Activated naive CD8-positive, alpha-beta T cell treated with anti-CD3 and anti-CD28 coated beads, Interleukin-2, amount 10 ng/mL, durations not matched to agents 7 days and 5 days (primary cell): ENCODE measurements around the gene GNAI3. TPM values are rescaled to one million over a fixed set of nuclear protein-coding genes. Genes with fewer than 3 reads are reported as not detected.
"Not testable (repeated sequence)": the region's sequence is repeated elsewhere in the genome, so short reads cannot be mapped to it uniquely, and the experiment has no call there.

ENCODE experiments used
- ATAC-seq: fragments of 150-1000 bp; cut with Tn5 transposase; one replicate; pipeline ENCODE4 v1.10.0; 2021; ENCODE audit warnings: low read depth, moderate library complexity
- POLR2A ChIA-PET: fragments of 350-600 bp; sonication (Branson Sonifier 250); formaldehyde crosslinking; loops from one replicate; lab custom pipeline; 2021; ENCODE audit warnings: antibody characterized with exemption; lab: Charles Lee
- DNase-seq: peaks from one replicate; pipeline ENCODE4 v3.0.0; 2021
- H3K27ac Mint-ChIP-seq: one replicate; pipeline ENCODE4 v1.8.0; 2022; ENCODE audit warnings: mild to moderate bottlenecking, mixed read lengths
- H3K27me3 Mint-ChIP-seq: one replicate; pipeline ENCODE4 v1.8.0; 2022; ENCODE audit warnings: mild to moderate bottlenecking, moderate library complexity, mixed read lengths
- H3K36me3 Mint-ChIP-seq: one replicate; pipeline ENCODE4 v1.8.0; 2021; ENCODE audit warnings: mild to moderate bottlenecking, mixed read lengths
- H3K4me1 Mint-ChIP-seq: one replicate; pipeline ENCODE4 v1.8.0; 2021; ENCODE audit warnings: mixed read lengths
- H3K4me3 Mint-ChIP-seq: one replicate; pipeline ENCODE4 v1.8.0; 2022; ENCODE audit warnings: mild to moderate bottlenecking, moderate library complexity, mixed read lengths
- H3K9me3 Mint-ChIP-seq: one replicate; pipeline ENCODE4 v1.8.0; 2021; ENCODE audit warnings: mixed read lengths
- total RNA-seq, 2 experiments: library from RNA; stranded (reverse); gene quantifications; one replicate each; pipeline ENCODE4 v1.2.3, GENCODE V29; 2021

GNAI3 gene
- total RNA-seq, 2 experiments from 2014 or later, result 8.0 to 8.2 TPM

DNA sequence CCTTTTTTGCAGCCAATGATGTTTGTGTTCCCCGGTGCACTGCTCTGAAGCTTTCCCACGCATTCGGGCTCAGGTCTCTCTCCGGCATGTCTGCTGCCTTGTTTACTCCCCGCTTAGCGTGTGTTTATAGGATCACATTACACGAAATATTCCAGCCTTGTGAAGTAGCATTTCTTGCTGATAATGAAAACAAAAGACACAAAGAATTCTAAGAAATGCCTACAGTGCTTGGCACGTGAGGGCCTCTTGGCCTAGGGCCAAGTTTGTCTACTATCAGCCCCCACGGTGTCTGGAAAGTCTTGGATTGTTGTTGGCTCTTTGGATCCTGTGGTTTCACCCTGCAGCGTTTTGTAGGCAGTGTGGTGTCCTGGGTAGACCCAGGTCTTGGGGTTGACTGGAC lies 96.3 kb downstream of the GNAI3 start:
- H3K4me3 Mint-ChIP-seq, result no peak overlapping the region
- peaks cover 11% of the 10 kb centered on the region for H3K4me1 Mint-ChIP-seq
- DNase-seq, result no peak

DNA sequence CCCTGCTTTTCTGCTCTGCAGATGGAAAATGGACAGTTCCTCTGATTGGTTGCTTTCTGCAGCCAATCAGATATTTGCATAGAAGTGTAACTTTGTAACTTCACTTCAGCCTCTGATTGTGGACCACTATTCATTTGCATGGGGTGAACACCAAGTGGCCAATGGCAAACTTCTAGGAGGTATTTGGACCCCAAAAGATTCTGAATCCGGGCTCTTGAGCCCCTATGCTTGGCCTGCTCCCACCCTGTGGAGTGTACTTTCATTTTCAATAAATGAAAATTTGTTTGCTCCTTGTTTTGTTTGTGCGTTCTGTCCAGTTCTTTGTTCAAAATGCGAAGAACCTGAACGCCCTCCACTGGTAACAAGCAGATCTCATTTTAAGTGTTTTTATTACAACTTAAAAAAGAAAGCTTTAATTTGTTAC lies 101.1 kb downstream of the GNAI3 start:
- Mint-ChIP-seq H3K9me3 (no peaks in the 10 kb centered on the region), H3K27ac (no peak overlapping the region), H3K4me3 (no peak overlapping the region), H3K27me3 (peaks cover 30% of the 10 kb centered on the region), H3K36me3 (no peaks in the 10 kb centered on the region), H3K4me1 (peaks cover 4% of the 10 kb centered on the region)
- POLR2A ChIA-PET, result interaction anchor here (1.0 to 1.6 kb wide), 3 partner anchors 10 to 335 kb away, joined by 4 to 5 read pairs (median 4); partner anchors contain the start of genes AHCYL1 and GNAI3
- DNase-seq (no peak), ATAC-seq (no peak)

More for the DNA sequence above, 96.3 kb downstream of the GNAI3 start:
- peaks cover 3% of the 10 kb centered on the region for H3K27me3 Mint-ChIP-seq
- ATAC-seq, result no peak
- H3K27ac Mint-ChIP-seq, result no peak overlapping the region
- POLR2A ChIA-PET, result no interaction called here
- no peaks in the 10 kb centered on the region for H3K9me3 Mint-ChIP-seq
- no peaks in the 10 kb centered on the region for H3K36me3 Mint-ChIP-seq

DNA sequence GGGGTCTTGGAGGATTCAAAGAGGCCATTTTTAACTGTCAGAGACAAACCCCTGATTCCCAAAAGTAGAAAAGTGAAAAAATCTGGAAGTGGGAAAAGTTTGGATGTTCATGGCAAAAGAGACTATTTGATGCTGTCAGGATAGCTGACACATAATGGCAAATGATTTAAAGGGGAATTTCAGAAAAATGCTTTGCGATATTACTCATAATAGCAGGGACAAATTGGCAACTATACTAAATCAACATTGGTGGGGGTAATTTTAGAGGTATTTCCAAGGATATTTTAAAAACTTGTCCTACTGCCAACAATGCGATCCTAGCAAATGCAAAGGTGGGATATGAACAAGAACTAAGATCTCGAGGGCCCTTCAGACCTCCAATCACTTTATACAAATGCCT lies 102.2 kb downstream of the GNAI3 start:
- DNase-seq (no peak), ATAC-seq (no peak)
- H3K9me3 Mint-ChIP-seq, result no peaks in the 10 kb centered on the region
- peaks cover 33% of the 10 kb centered on the region for H3K27me3 Mint-ChIP-seq
- H3K27ac Mint-ChIP-seq, result no peak overlapping the region
- POLR2A ChIA-PET, result interaction anchor here (1.4 kb wide), 1 partner anchor 123 kb away, joined by 3 read pairs; no protein-coding TSS in a partner anchor
- H3K4me3 Mint-ChIP-seq, result no peak overlapping the region
- H3K36me3 Mint-ChIP-seq, result no peaks in the 10 kb centered on the region
- peaks cover 10% of the 10 kb centered on the region for H3K4me1 Mint-ChIP-seq

DNA sequence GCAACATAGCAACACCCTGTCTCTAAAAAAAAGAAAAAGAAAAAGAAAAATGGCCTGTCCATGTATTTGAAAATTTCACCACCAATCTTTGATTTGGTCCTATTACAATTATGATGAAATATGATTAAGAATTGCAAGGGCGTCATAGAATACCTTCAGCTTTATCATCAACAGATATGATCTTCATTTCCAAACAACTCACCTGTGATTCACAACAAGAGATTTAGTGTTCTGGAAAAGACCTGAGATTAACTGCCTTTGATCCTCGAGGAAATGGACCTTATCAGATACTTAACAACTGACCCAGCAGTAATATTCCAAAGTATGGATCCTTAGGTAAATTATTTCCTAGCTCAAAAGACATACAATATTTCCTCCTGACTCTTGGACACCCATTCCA lies 104.0 kb downstream of the GNAI3 start:
- no peak for ATAC-seq
- Mint-ChIP-seq H3K27ac (no peak overlapping the region), H3K27me3 (peaks cover 33% of the 10 kb centered on the region), H3K36me3 (no peaks in the 10 kb centered on the region), H3K9me3 (no peaks in the 10 kb centered on the region), H3K4me3 (no peak overlapping the region), H3K4me1 (peaks cover 13% of the 10 kb centered on the region)
- no peak for DNase-seq
- POLR2A ChIA-PET, result no interaction called here

DNA sequence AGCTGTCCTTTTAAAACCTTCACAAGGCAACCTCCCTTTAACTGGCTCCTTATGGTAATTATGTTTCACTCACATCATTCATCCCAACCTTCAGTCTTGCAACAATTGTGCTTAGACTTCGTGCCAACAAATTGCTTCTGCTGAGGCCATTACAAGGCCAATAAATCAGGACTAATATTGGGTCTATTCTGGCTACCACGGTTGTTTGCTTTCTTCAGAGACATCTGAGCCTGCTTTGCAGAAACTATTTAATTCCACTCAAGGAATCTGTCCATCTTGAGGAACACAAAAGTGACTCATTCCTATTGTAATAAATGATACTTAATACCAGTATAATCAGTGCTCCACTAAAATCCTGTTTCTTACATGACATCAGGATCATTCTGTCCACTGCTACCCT lies 104.9 kb downstream of the GNAI3 start:
- Mint-ChIP-seq H3K4me3 (no peak overlapping the region), H3K27me3 (peaks cover 33% of the 10 kb centered on the region), H3K36me3 (no peaks in the 10 kb centered on the region), H3K4me1 (peaks cover 13% of the 10 kb centered on the region), H3K27ac (no peak overlapping the region), H3K9me3 (no peaks in the 10 kb centered on the region)
- DNase-seq, result no peak
- POLR2A ChIA-PET, result no interaction called here
- ATAC-seq, result no peak

DNA sequence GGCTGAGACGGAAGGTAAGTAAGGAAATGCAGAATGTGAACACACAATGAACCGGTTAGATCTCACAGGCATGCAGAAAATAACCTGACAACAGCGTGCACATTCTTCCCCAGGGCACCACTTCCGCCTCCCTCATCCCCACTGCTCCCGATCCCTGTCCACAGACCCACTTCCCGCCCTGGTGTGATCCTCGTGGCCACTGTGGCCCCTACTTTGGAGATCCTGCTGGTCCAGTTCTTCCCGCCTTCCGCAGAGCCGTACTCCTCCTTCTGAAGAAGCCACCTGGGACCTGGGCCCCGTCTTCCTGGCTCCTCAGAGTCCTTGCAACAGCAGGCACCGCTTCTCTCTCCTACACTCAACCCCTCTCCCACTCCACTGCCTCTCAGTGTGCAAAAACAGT lies 106.1 kb downstream of the GNAI3 start:
- ATAC-seq (no peak), DNase-seq (no peak)
- Mint-ChIP-seq H3K9me3 (no peaks in the 10 kb centered on the region), H3K4me1 (peaks cover 10% of the 10 kb centered on the region), H3K4me3 (no peak overlapping the region), H3K27ac (no peak overlapping the region), H3K27me3 (peaks cover 33% of the 10 kb centered on the region), H3K36me3 (no peaks in the 10 kb centered on the region)
- POLR2A ChIA-PET, result no interaction called here

DNA sequence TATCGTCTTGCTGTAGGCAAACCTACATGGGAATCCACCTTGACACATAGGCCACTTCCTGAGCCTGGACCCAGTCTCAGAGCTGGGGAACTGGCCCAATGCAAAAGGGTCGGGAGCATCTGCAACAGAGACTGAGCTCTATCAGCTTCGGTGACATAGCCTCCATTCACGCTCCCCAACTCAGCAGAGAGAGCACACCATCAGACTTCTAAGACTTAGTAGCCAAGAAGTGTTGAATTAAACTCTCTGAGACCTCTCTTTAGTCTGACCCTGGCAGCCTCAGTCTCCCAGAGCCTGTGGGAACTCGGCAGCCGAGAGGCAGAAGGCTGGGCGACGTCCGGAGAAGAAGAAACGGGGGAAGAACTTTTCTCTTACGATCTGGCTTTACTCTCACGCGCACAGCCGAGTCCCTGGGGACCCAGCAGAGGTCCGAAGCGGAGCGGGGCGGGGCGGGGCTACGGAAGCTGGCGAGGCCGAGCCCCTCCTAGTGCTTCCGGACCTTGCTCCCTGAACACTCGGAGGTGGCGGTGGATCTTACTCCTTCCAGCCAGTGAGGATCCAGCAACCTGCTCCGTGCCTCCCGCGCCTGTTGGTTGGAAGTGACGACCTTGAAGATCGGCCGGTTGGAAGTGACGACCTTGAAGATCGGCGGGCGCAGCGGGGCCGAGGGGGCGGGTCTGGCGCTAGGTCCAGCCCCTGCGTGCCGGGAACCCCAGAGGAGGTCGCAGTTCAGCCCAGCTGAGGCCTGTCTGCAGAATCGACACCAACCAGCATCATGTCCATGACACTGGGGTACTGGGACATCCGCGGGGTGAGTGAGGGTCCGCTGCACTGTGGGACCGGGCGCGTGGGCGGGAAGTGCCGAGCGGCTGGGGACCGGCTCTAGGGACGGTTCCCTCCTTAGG lies 107.5 kb downstream of the GNAI3 start, which contains the start of gene GSTM4:
Gene GSTM4, plus strand, starts transcription at position 485 of the 905 bp plus-strand sequence. Its CDS starts 291 bp downstream, at position 776.
- Mint-ChIP-seq H3K9me3 (no peaks in the 10 kb centered on the region), H3K4me3 (peak within 1 kb of the TSS; percentile 88), H3K27me3 (peaks cover 30% of the 10 kb centered on the region), H3K4me1 (peaks cover 10% of the 10 kb centered on the region), H3K27ac (peak within 1 kb of the TSS; percentile 81), H3K36me3 (no peaks in the 10 kb centered on the region)
- DNase-seq, result peak; percentile 74
- POLR2A ChIA-PET, result no interaction called here
- peak; percentile 87 for ATAC-seq

DNA sequence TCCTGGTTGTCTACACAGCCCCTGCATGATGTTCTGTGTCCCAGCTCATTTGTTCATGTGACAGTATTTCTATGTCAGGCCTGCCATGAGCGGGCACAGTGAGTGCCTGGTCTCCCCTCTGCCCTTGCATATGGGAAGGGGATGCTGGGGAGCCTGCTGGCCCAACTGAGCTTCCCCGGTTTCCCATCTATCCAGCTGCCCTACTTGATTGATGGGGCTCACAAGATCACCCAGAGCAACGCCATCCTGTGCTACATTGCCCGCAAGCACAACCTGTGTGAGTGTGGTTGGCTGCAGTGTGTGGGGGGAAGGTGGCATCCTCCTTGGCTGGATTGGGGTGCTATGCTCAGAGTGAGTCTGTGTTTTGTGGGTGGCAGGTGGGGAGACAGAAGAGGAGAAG lies 109.0 kb downstream of the GNAI3 start:
- no peaks in the 10 kb centered on the region for H3K9me3 Mint-ChIP-seq
- no peaks in the 10 kb centered on the region for H3K36me3 Mint-ChIP-seq
- no peak for DNase-seq
- no peak overlapping the region for H3K27ac Mint-ChIP-seq
- peaks cover 14% of the 10 kb centered on the region for H3K4me1 Mint-ChIP-seq
- no peak overlapping the region for H3K4me3 Mint-ChIP-seq
- H3K27me3 Mint-ChIP-seq, result peaks cover 17% of the 10 kb centered on the region
- POLR2A ChIA-PET, result no interaction called here
- no peak for ATAC-seq

DNA sequence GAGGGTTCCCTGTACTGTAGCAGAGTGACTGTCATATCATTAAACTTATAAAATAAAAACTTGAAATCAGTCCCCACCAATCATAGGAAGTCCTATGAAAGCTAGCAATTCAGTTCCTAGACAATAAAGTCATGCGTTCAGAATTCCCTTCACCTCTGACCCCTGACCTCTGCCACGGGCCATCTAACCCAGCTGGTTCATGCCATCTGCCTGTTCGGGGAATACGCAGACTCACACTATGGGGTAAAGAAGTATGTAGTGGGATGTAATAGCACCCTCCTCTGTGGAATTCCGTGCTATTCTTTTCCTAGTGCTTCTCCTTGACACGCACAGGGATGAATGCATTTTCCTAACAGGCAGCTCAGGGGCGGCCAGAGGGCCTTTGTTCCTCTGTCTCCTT lies 109.6 kb downstream of the GNAI3 start:
- DNase-seq (no peak), ATAC-seq (no peak)
- Mint-ChIP-seq H3K9me3 (no peaks in the 10 kb centered on the region), H3K36me3 (no peaks in the 10 kb centered on the region), H3K4me3 (no peak overlapping the region), H3K27ac (no peak overlapping the region), H3K27me3 (peaks cover 14% of the 10 kb centered on the region), H3K4me1 (peaks cover 14% of the 10 kb centered on the region)
- POLR2A ChIA-PET, result no interaction called here

DNA sequence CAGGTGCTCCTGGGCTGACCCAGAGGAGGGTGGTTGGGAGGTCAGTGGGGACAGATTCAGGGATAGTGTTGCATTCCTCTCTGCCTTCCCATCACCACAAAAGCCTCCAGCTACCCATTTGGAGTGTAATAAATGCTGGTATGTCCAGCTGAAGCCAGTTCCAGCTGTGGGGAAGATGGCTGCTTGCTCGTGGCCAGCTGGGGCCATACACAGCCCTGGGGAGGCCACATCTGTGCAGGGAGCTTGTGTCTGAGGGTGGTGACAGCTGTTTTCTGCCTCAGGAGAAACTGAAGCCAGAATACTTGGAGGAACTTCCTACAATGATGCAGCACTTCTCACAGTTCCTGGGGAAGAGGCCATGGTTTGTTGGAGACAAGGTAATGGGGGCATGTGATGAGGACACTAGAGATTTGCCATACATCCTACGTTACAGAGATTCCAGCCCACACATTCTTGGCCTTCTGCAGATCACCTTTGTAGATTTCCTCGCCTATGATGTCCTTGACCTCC lies 110.2 kb downstream of the GNAI3 start:
- Mint-ChIP-seq H3K27ac (no peak overlapping the region), H3K36me3 (no peaks in the 10 kb centered on the region), H3K27me3 (peaks cover 9% of the 10 kb centered on the region), H3K9me3 (no peaks in the 10 kb centered on the region), H3K4me3 (no peak overlapping the region), H3K4me1 (peaks cover 14% of the 10 kb centered on the region)
- DNase-seq, result no peak
- no peak for ATAC-seq
- POLR2A ChIA-PET, result no interaction called here

DNA sequence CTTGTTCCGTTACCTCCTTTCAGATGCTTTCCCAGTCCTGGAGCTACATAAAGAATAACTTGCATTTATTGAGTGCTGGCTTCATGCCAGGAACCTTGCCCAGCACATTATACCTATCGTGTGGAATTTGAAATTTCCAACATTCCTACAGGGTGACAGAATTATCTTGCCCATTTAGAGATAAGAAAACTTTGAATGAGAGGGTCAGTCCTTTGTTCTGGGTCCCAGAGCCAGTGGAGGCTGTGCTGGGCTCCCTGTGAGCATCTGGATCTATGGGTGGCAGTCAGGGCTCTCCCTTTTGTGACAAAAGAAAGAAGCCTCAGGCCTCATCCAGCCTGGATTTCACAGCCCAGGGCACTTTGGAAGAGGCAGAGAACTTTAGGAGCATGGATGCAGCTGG lies 110.7 kb downstream of the GNAI3 start:
- Mint-ChIP-seq H3K27ac (no peak overlapping the region), H3K27me3 (peaks cover 7% of the 10 kb centered on the region), H3K36me3 (no peaks in the 10 kb centered on the region), H3K4me1 (peaks cover 14% of the 10 kb centered on the region), H3K4me3 (no peak overlapping the region), H3K9me3 (no peaks in the 10 kb centered on the region)
- DNase-seq (no peak), ATAC-seq (no peak)
- POLR2A ChIA-PET, result no interaction called here

DNA sequence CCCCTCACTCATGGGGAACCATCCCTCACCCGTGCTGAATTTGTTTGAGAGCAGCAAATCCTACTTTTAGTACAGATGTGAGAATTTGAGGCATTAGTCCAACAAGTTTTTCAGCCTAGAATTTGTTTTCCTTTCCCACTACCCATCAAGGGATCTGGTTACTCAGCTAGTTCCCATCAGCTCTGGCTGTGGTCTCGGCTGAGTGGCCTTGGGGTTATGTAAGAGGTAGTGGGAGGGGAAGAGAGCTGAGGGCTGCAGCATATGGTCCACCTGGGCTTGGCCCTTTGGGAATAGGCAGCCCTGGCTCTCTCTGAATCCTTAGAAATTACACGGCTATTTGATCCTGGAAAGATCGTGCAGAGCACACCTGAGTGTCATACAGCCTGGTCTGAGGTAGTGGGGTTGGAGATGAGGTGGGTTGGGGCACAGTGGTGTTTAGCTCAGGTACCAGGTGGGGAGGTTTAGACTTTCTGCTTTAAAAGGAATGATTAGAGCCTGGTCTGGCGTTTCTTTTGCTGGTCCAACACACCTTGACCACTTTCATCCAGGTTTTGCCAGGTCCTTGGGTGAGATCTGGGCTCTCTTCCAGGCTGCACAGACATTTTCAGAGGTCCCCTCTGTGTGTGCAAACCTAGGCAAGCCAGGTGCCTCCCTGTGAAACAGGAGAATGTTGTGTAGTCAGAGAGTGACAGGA lies 111.7 kb downstream of the GNAI3 start:
- H3K9me3 Mint-ChIP-seq, result no peaks in the 10 kb centered on the region
- ATAC-seq (no peak), DNase-seq (no peak)
- H3K27me3 Mint-ChIP-seq, result no peaks in the 10 kb centered on the region
- POLR2A ChIA-PET, result interaction anchor here (0.6 kb wide), 1 partner anchor 11 kb away, joined by 3 read pairs; no protein-coding TSS in a partner anchor
- peak overlapping the region; percentile 5 for H3K27ac Mint-ChIP-seq
- H3K4me1 Mint-ChIP-seq, result peaks cover 12% of the 10 kb centered on the region
- no peaks in the 10 kb centered on the region for H3K36me3 Mint-ChIP-seq
- no peak overlapping the region for H3K4me3 Mint-ChIP-seq

DNA sequence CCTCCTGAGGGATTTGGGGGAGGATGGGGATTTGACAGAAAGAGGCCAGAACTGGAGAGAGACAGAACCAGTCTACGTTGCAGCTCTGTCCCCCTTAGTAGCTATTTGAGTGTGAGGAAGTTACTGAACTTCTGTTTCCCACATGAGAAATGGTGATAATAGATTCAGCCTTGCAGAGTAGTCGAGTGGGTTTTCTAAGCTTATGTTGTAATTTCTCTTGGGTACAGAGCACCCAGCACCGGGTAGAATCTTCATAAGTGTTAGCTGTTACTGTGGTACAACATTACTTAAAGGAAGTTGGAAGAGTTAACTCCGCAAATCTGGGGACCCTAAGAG lies 112.2 kb downstream of the GNAI3 start:
- H3K36me3 Mint-ChIP-seq, H3K9me3 Mint-ChIP-seq, ATAC-seq, DNase-seq, H3K4me3 Mint-ChIP-seq, H3K27me3 Mint-ChIP-seq, H3K4me1 Mint-ChIP-seq: not testable (repeated sequence)
- H3K27ac Mint-ChIP-seq, result peak overlapping the region; percentile 5
- POLR2A ChIA-PET, result interaction anchor here (0.6 kb wide), 1 partner anchor 10 kb away, joined by 3 read pairs; no protein-coding TSS in a partner anchor
